Inferior parietal cortex (tissue), 1 donor: Measurements from ENCODE around the gene MED27.

Experiments
- DNase-seq: peaks from one replicate; pipeline ENCODE4 v3.0.0-alpha.2; 2016; ENCODE audit errors: extremely low spot score

MED27 gene

GRCh38 chr9:131854334-131854733 lies 225.3 kb downstream of the MED27 start:
- DNase-seq: peak; percentile 45

GRCh38 chr9:131853434-131853833 lies 226.2 kb downstream of the MED27 start:
- no peak for DNase-seq

GRCh38 chr9:131851414-131851813 lies 228.3 kb downstream of the MED27 start:
- no peak for DNase-seq

- DNase-seq: no peak
These were observed 230.3 kb downstream of the MED27 start for GRCh38 chr9:131849391-131849790.

GRCh38 chr9:131848570-131849160 lies 231.0 kb downstream of the MED27 start:
- DNase-seq: no peak

GRCh38 chr9:131847665-131848354 lies 231.9 kb downstream of the MED27 start:
- DNase-seq: no peak

- no peak for DNase-seq
These were observed 234.1 kb downstream of the MED27 start for GRCh38 chr9:131845305-131846298.

- no peak for DNase-seq
These were observed 234.9 kb downstream of the MED27 start for GRCh38 chr9:131844745-131845118.

GRCh38 chr9:131843989-131844744 lies 235.5 kb downstream of the MED27 start:
- no peak for DNase-seq

GRCh38 chr9:131841765-131842318 lies 237.8 kb downstream of the MED27 start:
- DNase-seq: no peak

- no peak for DNase-seq
These were observed 238.6 kb downstream of the MED27 start for GRCh38 chr9:131840751-131841702.

- DNase-seq: no peak
These were observed 239.4 kb downstream of the MED27 start for GRCh38 chr9:131840220-131840619.

GRCh38 chr9:131839281-131840084 lies 240.2 kb downstream of the MED27 start:
- no peak for DNase-seq

- no peak for DNase-seq
These were observed 241.0 kb downstream of the MED27 start for GRCh38 chr9:131838530-131839280.

GRCh38 chr9:131837836-131838235 lies 241.8 kb downstream of the MED27 start:
- no peak for DNase-seq

- DNase-seq: no peak
These were observed 242.4 kb downstream of the MED27 start for GRCh38 chr9:131837316-131837715.

GRCh38 chr9:131836607-131837315 lies 242.9 kb downstream of the MED27 start:
- DNase-seq: no peak

- no peak for DNase-seq
These were observed 243.6 kb downstream of the MED27 start for GRCh38 chr9:131836021-131836420.
